ENCODE measurements around the gene CD47.
A peak's percentile ranks its signal among the peaks of the same experiment; 100 is the strongest.

Gene CD47

DNA sequence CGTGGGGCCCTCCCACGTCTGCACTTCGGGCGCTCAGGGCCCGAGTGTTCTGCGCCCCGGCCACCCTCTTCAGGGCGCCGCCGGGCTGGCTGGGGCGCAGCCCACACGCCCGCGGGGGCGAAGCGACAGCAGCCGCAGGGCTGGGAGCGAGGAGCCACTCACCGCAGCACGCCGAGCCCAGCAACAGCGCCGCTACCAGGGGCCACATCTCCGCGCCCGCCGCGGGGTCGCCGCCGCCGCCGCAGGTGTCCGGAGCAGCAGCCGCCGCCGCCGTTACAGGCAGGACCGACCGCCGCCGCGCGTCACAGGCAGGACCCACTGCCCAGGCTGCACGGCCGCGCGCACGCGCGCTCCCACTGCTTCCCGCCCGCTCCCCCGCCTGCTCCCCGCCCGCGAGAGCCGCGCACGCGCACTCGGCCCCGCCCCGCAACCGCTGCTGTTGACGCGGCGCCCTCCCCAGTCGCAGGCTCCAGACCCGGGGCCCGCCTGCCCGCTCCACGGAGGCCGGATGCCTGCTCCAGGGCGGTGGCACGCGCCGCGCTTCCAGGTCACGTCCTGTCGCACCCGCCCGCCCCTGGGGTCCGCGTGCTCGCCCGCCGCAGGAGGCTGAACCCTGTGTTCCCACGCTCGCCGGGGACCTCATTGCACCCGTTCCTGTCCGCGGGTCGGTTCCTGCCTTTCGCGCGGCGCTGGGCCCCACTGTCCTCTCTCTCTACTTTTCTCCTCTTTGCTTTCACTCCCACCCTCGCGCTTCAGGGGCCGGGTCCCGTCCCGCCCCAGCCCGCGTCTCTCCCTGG, at the start of gene CD47:
Gene CD47 (minus strand): TSS at position 331 of the 797 bp plus-strand sequence. CDS start 123 bp downstream, at position 208.
- ChIA-PET POLR2A (no interaction called here), CTCF (interaction anchor here (1.1 to 2.8 kb wide), 3 partner anchors 14 to 462 kb away, joined by 3 to 15 read pairs (median 5); no protein-coding TSS in a partner anchor)
- TF ChIP-seq, protein P1, sequence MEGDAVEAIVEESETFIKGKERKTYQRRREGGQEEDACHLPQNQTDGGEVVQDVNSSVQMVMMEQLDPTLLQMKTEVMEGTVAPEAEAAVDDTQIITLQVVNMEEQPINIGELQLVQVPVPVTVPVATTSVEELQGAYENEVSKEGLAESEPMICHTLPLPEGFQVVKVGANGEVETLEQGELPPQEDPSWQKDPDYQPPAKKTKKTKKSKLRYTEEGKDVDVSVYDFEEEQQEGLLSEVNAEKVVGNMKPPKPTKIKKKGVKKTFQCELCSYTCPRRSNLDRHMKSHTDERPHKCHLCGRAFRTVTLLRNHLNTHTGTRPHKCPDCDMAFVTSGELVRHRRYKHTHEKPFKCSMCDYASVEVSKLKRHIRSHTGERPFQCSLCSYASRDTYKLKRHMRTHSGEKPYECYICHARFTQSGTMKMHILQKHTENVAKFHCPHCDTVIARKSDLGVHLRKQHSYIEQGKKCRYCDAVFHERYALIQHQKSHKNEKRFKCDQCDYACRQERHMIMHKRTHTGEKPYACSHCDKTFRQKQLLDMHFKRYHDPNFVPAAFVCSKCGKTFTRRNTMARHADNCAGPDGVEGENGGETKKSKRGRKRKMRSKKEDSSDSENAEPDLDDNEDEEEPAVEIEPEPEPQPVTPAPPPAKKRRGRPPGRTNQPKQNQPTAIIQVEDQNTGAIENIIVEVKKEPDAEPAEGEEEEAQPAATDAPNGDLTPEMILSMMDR (IDR thresholded peaks at IDR 0.05; ENCODE audit: insufficient read depth, low read length, missing control alignments), result no peak
- H3K4me3 ChIP-seq (ENCODE audit: low read depth, low read length), result peak within 1 kb of the TSS; percentile 78
- DNase-seq (ENCODE audit: low read depth, low spot score), result no peak

DNA sequence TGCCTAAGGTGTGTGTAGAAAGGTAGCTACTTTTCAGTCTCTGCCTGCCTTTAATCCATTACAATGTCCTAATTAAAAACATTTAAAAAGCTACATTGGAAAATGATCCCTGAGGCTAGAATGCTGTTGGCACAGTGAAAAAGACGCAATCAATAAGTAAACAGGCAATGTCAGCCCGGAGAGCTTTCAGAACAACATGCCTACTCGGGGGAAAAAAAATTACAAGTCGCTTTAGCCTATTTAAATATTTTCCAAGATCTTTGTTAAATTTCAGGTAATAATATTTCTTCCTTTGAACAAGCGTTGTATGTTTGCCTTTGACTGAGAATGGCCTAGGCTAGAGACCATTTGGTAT, 46.6 kb upstream of the CD47 start:
- TF ChIP-seq, protein P1 (IDR thresholded peaks at IDR 0.05; ENCODE audit: insufficient read depth, low read length, missing control alignments), result no peak
- DNase-seq (ENCODE audit: low read depth, low spot score), result no peak
- POLR2A ChIA-PET, result interaction anchor here (0.7 kb wide), 1 partner anchor 35 kb away, joined by 3 read pairs; no protein-coding TSS in a partner anchor
- CTCF ChIA-PET, result interaction anchor here (3.8 kb wide), 1 partner anchor 16 kb away, joined by 21 read pairs; no protein-coding TSS in a partner anchor
- H3K4me3 ChIP-seq (ENCODE audit: low read depth, low read length), result no peak overlapping the region

DNA sequence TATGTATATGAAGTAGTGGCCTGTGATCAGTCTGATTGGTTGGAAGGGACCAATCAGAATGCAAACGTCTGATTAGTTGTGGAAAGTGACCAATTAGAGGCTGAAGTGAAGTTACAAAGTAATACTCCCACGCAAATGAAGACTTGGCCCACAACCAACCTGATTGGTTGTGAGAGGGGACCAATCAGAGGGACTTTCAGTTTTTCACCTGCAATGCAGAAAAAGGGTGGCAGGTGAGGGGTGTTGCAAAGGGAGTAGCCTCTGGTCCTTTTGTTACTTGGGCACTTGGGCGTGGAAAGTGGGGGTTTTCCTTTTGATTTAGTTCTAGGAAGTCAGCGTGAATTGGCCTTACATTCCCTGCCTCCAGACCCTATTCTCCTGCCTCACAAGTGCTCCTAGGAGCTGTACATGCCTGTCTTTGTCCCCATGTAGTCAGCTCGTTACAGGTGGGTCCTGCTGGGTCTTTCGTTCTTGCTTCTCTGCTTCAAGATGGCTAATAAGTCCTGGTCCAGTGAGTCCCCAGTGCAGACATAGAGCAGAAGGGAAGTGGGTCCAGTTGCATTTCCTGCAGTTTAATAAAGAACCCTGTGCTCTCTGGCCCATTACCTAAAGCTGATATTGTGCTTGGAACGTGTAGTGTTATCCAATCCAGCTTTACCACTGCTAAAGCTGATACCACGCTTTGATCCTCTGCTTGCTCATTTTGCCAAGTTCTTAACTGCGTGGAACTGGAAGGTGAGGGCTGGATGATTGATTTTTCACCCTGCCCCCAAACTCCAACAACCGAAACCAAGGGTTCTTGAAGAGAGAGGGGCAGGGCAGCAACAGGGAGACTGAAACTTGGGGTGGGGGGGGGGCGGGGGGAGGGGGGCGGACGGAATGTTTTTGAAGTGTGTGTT, 46.0 kb upstream of the CD47 start:
- H3K4me3 ChIP-seq (ENCODE audit: low read depth, low read length), result no peak overlapping the region
- DNase-seq (ENCODE audit: low read depth, low spot score), result no peak

DNA sequence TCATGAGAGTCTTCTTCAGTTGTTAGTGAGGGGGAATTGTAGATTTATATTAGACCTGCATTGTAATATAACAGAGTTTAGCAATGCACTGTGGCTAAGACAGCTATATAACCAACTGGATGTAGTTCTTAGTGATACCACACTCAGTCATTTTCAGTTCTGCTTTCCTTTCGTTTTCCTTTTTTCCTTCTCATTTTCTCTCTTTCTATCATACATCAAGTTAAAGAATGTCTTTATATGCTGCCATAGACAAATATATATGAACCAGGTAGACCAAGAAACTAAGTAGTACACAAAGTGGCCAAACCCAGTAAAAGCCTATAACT, 43.7 kb upstream of the CD47 start:
- no peak for DNase-seq (ENCODE audit: low read depth, low spot score)
- no peak overlapping the region for H3K4me3 ChIP-seq (ENCODE audit: low read depth, low read length)
- POLR2A ChIA-PET, result no interaction called here
- CTCF ChIA-PET, result interaction anchor here (3.8 kb wide), 1 partner anchor 18 kb away, joined by 20 read pairs; no protein-coding TSS in a partner anchor
- TF ChIP-seq, protein P1 (IDR thresholded peaks at IDR 0.05; ENCODE audit: insufficient read depth, low read length, missing control alignments), result no peak

More for the DNA sequence above, 46.0 kb upstream of the CD47 start:
- ChIA-PET CTCF (interaction anchor here (3.8 kb wide), 1 partner anchor 16 kb away, joined by 21 read pairs; no protein-coding TSS in a partner anchor), POLR2A (interaction anchor here (0.7 kb wide), 1 partner anchor 36 kb away, joined by 3 read pairs; no protein-coding TSS in a partner anchor)
- TF ChIP-seq, protein P1 (IDR thresholded peaks at IDR 0.05; ENCODE audit: insufficient read depth, low read length, missing control alignments), result no peak

DNA sequence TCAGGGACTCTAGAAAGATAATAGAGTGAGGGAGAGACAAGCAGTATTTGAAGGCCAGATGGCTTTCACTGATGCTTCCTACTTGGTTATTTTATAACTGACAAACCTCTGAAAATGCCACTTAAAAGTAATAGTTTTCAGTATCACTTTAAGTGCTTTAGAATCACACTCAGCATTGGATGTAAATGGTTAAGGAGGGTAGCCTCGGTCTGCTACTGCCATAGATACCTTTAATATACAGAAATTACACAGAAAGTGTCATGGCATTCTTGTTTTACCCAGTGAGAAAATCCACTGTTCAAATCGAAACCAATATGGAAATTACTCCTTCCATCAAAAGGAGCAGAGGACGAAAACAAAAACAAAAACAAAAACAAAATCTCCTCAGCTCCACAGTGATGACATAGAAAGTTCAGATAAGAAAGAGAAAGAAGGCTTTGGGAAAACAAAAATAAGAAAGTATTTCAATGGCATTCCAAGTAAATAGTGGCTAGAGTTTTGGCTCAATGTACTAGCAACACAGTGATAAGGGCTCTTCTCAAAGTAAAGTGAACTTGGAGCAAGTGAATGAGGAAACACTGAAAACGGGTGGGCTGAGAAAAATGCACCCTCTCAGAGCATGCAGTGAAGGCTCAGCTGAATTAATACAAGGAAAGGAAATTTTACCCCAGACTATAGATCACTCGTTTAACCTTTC, 43.2 kb upstream of the CD47 start:
- H3K4me3 ChIP-seq (ENCODE audit: low read depth, low read length), result no peak overlapping the region
- POLR2A ChIA-PET, result no interaction called here
- TF ChIP-seq, protein P1 (IDR thresholded peaks at IDR 0.05; ENCODE audit: insufficient read depth, low read length, missing control alignments), result no peak
- no peak for DNase-seq (ENCODE audit: low read depth, low spot score)
- CTCF ChIA-PET, result interaction anchor here (3.8 kb wide), 1 partner anchor 19 kb away, joined by 20 read pairs; no protein-coding TSS in a partner anchor

Measured in AG04449 (cell line).